Colonic mucosa (tissue), 4 donors: ENCODE data around the gene VPS13C. TPM values are rescaled to one million over a fixed set of nuclear protein-coding genes. Genes with fewer than 3 reads are reported as not detected.

ENCODE experiments used
- DNase-seq: peaks from one replicate; pipeline ENCODE4 v3.0.0-alpha.2; 2020
- H3K27ac ChIP-seq: fragments of 200-600 bp; one replicate; pipeline ENCODE4 v1.8.0; 2021
- H3K27me3 ChIP-seq: fragments of 200-600 bp; one replicate; pipeline ENCODE4 v1.8.0; 2021
- H3K36me3 ChIP-seq: fragments of 200-600 bp; one replicate; pipeline ENCODE4 v1.8.0; 2021
- H3K4me1 ChIP-seq: fragments of 200-600 bp; one replicate; pipeline ENCODE4 v1.8.0; 2021; ENCODE audit warnings: mild to moderate bottlenecking
- H3K4me3 ChIP-seq: fragments of 200-600 bp; one replicate; pipeline ENCODE4 v1.8.0; 2021
- H3K9ac ChIP-seq, 2 donors: one replicate each; pipeline ENCODE4 v1.7.0; 2013; ENCODE audit warnings: control low read depth in 2 of 2, low read depth in 2 of 2, low read length in 2 of 2
- H3K9me3 ChIP-seq: fragments of 200-600 bp; one replicate; pipeline ENCODE4 v1.8.0; 2021
- CTCF ChIP-seq: fragments of 200-600 bp; IDR thresholded peaks from one replicate; pipeline ENCODE4 v1.8.0; 2022; ENCODE audit warnings: antibody characterized with exemption, mild to moderate bottlenecking
- intact Hi-C: fragments of 100-400 bp; cut with DNase I; formaldehyde crosslinking; loops from one replicate; pipeline ENCODE4 v1.14.1; 2022
- total RNA-seq, 2 donors: library from RNA; stranded (reverse); fragmentation: NEBNext Ultra II Directional in 1 of 2; extraction: Animal tissue kit (Norgen Biotek cat#: 25700) in 1 of 2; gene quantifications; one replicate each; pipeline ENCODE4 v1.2.1, GENCODE V29; 2021
- donor health status: healthy.
- donor health status: DM: no; HTN: no; CAD: no.
- donor health status: DM: no; HTN: no; CAD: no.

The VPS13C gene
- total RNA-seq: 10 to 100 TPM; 33.9 to 56.5 TPM

- Histone ChIP-seq H3K4me1 (no peaks in the 10 kb centered on the region), H3K9ac (peak within 1 kb of the TSS; percentile 83 to 88), H3K27me3 (no peaks in the 10 kb centered on the region), H3K27ac (peak within 1 kb of the TSS; percentile 100), H3K9me3 (no peaks in the 10 kb centered on the region), H3K4me3 (peak within 1 kb of the TSS; percentile 90), H3K36me3 (no peaks in the 10 kb centered on the region)
- peak; percentile 92 for DNase-seq
- TF ChIP-seq CTCF: peak; percentile 67
- intact Hi-C loops: no loop called here
These were observed at the start of gene VPS13C for GRCh38 chr15:62060113-62060895. Gene VPS13C, minus strand, starts transcription at chr15:62060447. Its CDS starts 73 bp downstream, at chr15:62060374.

- TF ChIP-seq CTCF: no peak
- intact Hi-C loops: no loop called here
- Histone ChIP-seq H3K9me3 (no peaks in the 10 kb centered on the region), H3K27me3 (no peaks in the 10 kb centered on the region), H3K27ac (no peak overlapping the region), H3K36me3 (no peaks in the 10 kb centered on the region), H3K4me1 (peaks cover 4% of the 10 kb centered on the region), H3K4me3 (no peak overlapping the region), H3K9ac (no peak overlapping the region)
- no peak for DNase-seq
These were observed 49.2 kb upstream of the VPS13C start for GRCh38 chr15:62109437-62109836.

GRCh38 chr15:62108411-62108810, 48.2 kb upstream of the VPS13C start:
- Histone ChIP-seq H3K27me3 (no peaks in the 10 kb centered on the region), H3K9me3 (no peaks in the 10 kb centered on the region), H3K36me3 (no peaks in the 10 kb centered on the region), H3K4me1 (peaks cover 4% of the 10 kb centered on the region), H3K27ac (no peak overlapping the region), H3K9ac (no peak overlapping the region), H3K4me3 (no peak overlapping the region)
- intact Hi-C loops: no loop called here
- DNase-seq: no peak
- TF ChIP-seq CTCF: no peak

GRCh38 chr15:62107571-62108121, 47.4 kb upstream of the VPS13C start:
- Histone ChIP-seq H3K4me3 (no peak overlapping the region), H3K9ac (no peak overlapping the region), H3K36me3 (no peaks in the 10 kb centered on the region), H3K4me1 (peaks cover 4% of the 10 kb centered on the region), H3K9me3 (no peaks in the 10 kb centered on the region), H3K27ac (no peak overlapping the region), H3K27me3 (no peaks in the 10 kb centered on the region)
- no peak for DNase-seq
- TF ChIP-seq CTCF: no peak
- intact Hi-C loops: no loop called here

- Histone ChIP-seq H3K36me3 (no peaks in the 10 kb centered on the region), H3K9me3 (no peaks in the 10 kb centered on the region), H3K27me3 (no peaks in the 10 kb centered on the region), H3K4me3 (no peak overlapping the region), H3K27ac (no peak overlapping the region), H3K9ac (no peak overlapping the region), H3K4me1 (peaks cover 4% of the 10 kb centered on the region)
- DNase-seq: no peak
- intact Hi-C loops: no loop called here
- no peak for TF ChIP-seq CTCF
These were observed 45.8 kb upstream of the VPS13C start for GRCh38 chr15:62106096-62106495.
